HepG2 (cell line): ENCODE results near the gene CTNNAL1. TPM values are rescaled to one million over a fixed set of nuclear protein-coding genes. Genes with fewer than 3 reads are reported as not detected.

Experiments used
- IKZF1 ChIP-seq: fragments of 450-650 bp; IDR thresholded peaks from 2 replicates; pipeline ENCODE4 v1.7.1; 2016
- NCOA2 ChIP-seq: sonication (generic); formaldehyde crosslinking; IDR thresholded peaks from 2 replicates; pipeline ENCODE4 v1.8.0; 2022; ENCODE audit warnings: inconsistent platforms
- SOX5 ChIP-seq: IDR thresholded peaks from 2 replicates; pipeline ENCODE4 v1.6.1; 2016; ENCODE audit warnings: borderline replicate concordance
- TBX3 ChIP-seq: fragments of 450-650 bp; IDR thresholded peaks from 2 replicates; pipeline ENCODE4 v1.6.1; 2017; ENCODE audit warnings: antibody characterized with exemption, mild to moderate bottlenecking, inconsistent platforms, borderline replicate concordance
- THAP11 ChIP-seq: IDR thresholded peaks from 2 replicates; pipeline ENCODE4 v1.6.1; 2016; ENCODE audit warnings: missing biosample characterization, missing genetic modification reagents
- ZBTB39 ChIP-seq: sonication (generic); formaldehyde crosslinking; IDR thresholded peaks from 2 replicates; pipeline ENCODE4 v1.5.0; 2020; ENCODE audit warnings: missing genetic modification reagents
- polyA plus RNA-seq, 8 experiments: library from polyadenylated mRNA; depleted of rRNA in 3 of 8; stranded (reverse) in 7 of 8; unstranded in 1 of 8; fragments of >200 nt; fragmentation: Illumina TruSeq in 4 of 8; extraction: Trizol in 4 of 8; gene quantifications; 2 replicates each; pipeline versions ENCODE4 v1.2.1 to v1.2.3, GENCODE V29; 2011 to 2016; ENCODE audit warnings: low read depth in 4 of 8, missing spikeins in 1 of 8, mixed read lengths in 1 of 8; ENCODE audit not compliant: insufficient read depth in 1 of 8
- total RNA-seq, 5 experiments: library from RNA; depleted of rRNA; stranded (reverse); fragments of >200 nt; fragmentation: Illumina TruSeq; extraction: Trizol; gene quantifications; 2 replicates each; pipeline ENCODE4 v1.2.3, GENCODE V29; 2016; ENCODE audit warnings: low read depth in 1 of 5
- TF ChIP-seq, protein P1 (sequence below): IDR thresholded peaks from 2 replicates; pipeline ENCODE4 v1.4.0; 2020; ENCODE audit warnings: mild to moderate bottlenecking, missing genetic modification reagents
- TF ChIP-seq, protein P2 (sequence below): sonication (generic); formaldehyde crosslinking; IDR thresholded peaks from 2 replicates; pipeline ENCODE4 v1.5.1; 2020; ENCODE audit warnings: mild to moderate bottlenecking, missing genetic modification reagents, borderline replicate concordance

The CTNNAL1 gene
- total and polyA plus RNA-seq, 2 of the 13 experiments (the other 11 are each of a cell fraction or from before 2014, with no cell fraction given), result 32.0 to 162 TPM

GRCh38 chr9:109022873-109023272 lies 9.6 kb upstream of the CTNNAL1 start (continued):
- TF ChIP-seq, protein P1, sequence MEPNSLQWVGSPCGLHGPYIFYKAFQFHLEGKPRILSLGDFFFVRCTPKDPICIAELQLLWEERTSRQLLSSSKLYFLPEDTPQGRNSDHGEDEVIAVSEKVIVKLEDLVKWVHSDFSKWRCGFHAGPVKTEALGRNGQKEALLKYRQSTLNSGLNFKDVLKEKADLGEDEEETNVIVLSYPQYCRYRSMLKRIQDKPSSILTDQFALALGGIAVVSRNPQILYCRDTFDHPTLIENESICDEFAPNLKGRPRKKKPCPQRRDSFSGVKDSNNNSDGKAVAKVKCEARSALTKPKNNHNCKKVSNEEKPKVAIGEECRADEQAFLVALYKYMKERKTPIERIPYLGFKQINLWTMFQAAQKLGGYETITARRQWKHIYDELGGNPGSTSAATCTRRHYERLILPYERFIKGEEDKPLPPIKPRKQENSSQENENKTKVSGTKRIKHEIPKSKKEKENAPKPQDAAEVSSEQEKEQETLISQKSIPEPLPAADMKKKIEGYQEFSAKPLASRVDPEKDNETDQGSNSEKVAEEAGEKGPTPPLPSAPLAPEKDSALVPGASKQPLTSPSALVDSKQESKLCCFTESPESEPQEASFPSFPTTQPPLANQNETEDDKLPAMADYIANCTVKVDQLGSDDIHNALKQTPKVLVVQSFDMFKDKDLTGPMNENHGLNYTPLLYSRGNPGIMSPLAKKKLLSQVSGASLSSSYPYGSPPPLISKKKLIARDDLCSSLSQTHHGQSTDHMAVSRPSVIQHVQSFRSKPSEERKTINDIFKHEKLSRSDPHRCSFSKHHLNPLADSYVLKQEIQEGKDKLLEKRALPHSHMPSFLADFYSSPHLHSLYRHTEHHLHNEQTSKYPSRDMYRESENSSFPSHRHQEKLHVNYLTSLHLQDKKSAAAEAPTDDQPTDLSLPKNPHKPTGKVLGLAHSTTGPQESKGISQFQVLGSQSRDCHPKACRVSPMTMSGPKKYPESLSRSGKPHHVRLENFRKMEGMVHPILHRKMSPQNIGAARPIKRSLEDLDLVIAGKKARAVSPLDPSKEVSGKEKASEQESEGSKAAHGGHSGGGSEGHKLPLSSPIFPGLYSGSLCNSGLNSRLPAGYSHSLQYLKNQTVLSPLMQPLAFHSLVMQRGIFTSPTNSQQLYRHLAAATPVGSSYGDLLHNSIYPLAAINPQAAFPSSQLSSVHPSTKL (CRISPR knock-in tag), result peak; percentile 95
- TF ChIP-seq SOX5, result peak; percentile 61
- TF ChIP-seq NCOA2 (CRISPR knock-in tag), result peak; percentile 72
- TF ChIP-seq TBX3, result peak; percentile 54
- no peak for TF ChIP-seq IKZF1
- peak; percentile 24; the same call in 1 of the 2 replicates for TF ChIP-seq THAP11 (CRISPR knock-in tag)
- TF ChIP-seq, protein P2, sequence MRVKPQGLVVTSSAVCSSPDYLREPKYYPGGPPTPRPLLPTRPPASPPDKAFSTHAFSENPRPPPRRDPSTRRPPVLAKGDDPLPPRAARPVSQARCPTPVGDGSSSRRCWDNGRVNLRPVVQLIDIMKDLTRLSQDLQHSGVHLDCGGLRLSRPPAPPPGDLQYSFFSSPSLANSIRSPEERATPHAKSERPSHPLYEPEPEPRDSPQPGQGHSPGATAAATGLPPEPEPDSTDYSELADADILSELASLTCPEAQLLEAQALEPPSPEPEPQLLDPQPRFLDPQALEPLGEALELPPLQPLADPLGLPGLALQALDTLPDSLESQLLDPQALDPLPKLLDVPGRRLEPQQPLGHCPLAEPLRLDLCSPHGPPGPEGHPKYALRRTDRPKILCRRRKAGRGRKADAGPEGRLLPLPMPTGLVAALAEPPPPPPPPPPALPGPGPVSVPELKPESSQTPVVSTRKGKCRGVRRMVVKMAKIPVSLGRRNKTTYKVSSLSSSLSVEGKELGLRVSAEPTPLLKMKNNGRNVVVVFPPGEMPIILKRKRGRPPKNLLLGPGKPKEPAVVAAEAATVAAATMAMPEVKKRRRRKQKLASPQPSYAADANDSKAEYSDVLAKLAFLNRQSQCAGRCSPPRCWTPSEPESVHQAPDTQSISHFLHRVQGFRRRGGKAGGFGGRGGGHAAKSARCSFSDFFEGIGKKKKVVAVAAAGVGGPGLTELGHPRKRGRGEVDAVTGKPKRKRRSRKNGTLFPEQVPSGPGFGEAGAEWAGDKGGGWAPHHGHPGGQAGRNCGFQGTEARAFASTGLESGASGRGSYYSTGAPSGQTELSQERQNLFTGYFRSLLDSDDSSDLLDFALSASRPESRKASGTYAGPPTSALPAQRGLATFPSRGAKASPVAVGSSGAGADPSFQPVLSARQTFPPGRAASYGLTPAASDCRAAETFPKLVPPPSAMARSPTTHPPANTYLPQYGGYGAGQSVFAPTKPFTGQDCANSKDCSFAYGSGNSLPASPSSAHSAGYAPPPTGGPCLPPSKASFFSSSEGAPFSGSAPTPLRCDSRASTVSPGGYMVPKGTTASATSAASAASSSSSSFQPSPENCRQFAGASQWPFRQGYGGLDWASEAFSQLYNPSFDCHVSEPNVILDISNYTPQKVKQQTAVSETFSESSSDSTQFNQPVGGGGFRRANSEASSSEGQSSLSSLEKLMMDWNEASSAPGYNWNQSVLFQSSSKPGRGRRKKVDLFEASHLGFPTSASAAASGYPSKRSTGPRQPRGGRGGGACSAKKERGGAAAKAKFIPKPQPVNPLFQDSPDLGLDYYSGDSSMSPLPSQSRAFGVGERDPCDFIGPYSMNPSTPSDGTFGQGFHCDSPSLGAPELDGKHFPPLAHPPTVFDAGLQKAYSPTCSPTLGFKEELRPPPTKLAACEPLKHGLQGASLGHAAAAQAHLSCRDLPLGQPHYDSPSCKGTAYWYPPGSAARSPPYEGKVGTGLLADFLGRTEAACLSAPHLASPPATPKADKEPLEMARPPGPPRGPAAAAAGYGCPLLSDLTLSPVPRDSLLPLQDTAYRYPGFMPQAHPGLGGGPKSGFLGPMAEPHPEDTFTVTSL (CRISPR knock-in tag), result peak; percentile 26; the same call in 1 of the 2 replicates
- TF ChIP-seq ZBTB39, result no peak
